Measurements from ENCODE around the gene FAM184A.
"Not testable (repeated sequence)": the region's sequence is repeated elsewhere in the genome, so short reads cannot be mapped to it uniquely, and the experiment has no call there.

The FAM184A gene

GRCh38 chr6:119009266-119009665 is 69.2 kb downstream of the FAM184A start:
- not testable (repeated sequence) for DNase-seq

DNA sequence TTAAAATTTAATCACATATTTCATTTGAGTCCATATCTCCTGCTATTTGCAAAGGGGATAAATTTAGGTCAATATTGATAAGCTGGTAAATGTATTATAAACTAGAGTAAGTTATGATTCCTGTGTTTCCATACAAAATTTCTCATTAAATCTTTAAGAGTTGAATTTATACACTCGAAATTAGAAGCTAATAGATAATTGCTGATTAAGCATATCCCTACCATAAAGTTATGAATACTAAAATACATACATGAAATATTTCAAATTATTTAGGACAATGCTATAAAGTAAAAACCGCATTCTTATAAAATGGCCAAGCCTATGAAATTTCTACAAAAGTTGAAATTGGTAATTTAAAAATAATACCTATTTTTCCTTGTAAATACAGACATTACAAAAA is 71.5 kb downstream of the FAM184A start:
- DNase-seq = no peak

DNA sequence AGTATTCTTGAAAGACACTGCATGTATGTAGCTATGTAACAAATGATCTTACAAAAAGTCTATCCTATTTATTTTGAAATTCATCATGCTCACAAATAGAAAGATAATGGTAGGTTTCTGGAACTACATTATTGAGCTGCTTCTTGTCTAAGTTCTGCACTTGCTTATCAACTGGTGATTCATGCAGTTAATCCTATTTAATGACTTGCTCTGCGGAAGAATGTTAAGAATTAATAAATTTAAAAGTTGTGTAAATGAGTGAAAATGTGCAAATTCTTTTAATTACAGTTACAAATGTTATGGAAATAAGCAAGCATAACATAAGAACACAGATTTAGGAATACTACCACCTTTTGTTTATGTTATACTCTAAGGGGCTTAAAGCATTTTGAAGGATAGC is 76.4 kb downstream of the FAM184A start:
- DNase-seq = no peak

DNA sequence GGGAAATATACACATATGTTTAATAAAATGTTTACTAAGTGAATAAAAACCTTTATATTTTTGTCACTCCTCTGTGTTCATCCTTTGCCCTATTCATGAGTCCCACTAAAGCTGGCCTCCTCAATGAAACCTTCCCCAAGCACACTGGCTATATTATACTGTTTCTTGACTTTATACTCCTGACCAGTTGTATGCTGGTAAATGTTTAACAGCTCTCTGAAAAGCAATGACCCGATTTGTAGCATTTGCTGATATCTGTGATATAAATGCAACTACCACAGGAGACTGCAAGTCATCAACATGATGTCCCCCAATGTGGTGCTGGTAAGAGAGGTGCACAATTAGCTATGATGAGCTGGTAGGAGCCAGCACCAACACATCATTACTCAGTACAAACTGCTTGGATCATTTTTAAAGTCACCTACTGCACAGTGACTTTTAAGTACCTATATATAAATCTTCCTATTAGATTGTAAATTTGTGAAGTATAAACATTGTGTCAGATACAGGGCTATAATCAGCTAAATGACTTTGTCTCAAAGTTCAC is 78.9 kb downstream of the FAM184A start:
- no peak for DNase-seq

DNA sequence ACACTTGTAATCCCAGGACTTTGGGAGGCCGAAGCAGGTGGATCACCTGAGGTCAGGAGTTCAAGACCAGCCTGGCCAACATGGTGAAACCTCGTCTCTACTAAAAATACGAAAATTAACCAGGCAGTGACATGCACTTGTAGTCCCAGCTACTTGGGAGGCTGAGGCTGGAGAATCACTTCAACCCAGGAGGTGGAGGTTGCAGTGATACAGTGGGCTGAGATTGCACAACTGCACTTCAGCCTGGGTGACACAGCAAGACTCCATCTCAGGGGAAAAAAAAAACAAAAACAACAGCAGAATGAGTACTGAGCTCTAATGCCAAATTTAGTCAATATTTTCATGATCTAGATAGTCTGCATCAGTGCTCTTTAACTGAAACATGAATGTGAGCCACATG is 81.0 kb downstream of the FAM184A start:
- DNase-seq = not testable (repeated sequence)

DNA sequence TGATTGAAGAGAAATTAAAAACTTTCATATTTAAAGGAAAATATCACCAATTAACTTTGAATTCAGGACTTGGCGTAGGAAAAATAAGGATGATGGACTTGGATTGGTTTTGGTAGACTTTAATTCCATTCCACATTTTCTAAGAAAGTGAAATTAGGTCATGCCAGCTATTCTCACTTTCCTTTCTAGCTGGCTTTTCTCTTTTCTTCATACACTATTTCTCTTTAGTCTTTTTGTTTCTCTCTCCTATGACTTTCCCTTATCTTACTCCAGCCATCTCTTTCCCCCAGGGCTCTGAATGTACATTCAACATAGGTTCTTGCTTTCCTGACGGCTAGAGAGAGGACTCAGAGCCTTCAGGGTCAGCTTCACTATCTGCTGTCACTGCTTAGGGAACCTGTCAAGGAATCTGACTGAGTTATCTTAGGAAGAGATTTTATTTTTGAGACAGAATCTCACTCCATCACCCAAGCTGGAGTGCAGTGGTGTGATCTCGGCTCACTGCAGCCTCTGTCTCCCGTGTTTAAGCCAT is 82.1 kb downstream of the FAM184A start:
- DNase-seq = no peak

- DNase-seq = no peak
Observed at GRCh38 chr6:118993803-118994251, 84.6 kb downstream of the FAM184A start.

DNA sequence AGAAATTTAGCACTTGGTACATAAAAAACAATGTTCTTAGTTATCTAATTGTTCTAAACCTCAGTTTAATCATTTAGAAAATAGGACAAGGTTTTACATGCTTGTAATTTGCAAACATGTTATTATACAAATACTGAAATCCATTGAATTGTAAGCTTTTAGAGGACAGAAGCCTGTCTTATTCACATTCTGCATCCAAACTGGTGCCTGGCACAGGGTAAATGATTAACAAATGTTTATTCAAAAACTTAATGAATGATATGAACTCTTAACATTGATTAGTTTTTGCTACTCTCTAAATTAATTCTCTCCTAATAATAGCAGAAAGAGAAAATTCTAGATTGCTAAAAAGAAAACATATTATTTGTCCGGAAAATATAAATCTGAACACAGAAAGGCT is 85.1 kb downstream of the FAM184A start:
- no peak for DNase-seq

- DNase-seq = no peak
Observed at GRCh38 chr6:118992186-118992795, 86.2 kb downstream of the FAM184A start.

- DNase-seq = no peak
Observed at GRCh38 chr6:118986312-118986711, 92.2 kb downstream of the FAM184A start.

DNA sequence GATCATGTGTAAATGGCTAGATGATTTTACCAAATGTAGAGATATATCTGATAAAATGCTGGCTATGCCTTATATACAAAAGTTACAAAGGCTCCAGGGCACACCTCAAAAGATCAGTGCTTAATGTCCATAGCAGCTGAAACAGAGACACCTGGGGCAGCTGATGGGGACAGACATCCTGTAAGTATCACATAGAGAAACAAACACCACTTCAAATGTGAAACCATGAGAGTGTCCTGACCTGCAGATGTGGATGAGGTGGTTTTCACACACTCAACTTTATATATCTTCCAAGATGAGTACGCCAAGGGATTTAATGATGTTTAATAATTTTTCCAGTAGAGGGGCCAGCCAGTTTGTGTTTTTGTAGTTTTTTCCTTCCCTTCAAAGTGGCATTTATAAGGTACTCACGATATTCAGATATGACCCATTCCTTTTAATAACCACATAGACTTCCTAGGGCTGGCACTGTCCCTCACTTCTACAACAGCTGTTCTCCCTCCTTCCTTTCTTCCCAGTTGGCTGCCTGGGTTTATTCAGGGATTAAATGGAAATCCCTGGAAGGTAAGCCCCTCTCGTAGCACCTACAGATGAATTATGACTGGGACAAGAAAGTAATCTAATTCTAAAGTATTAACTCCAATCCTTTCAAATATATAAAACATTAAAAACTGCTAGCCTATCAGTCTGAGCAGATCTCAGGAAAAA is 93.2 kb downstream of the FAM184A start:
- DNase-seq = no peak

- DNase-seq = no peak
Observed at GRCh38 chr6:118984342-118984741, 94.1 kb downstream of the FAM184A start.

GRCh38 chr6:118982575-118982911 is 95.9 kb downstream of the FAM184A start:
- DNase-seq = no peak

- DNase-seq = no peak
Observed at GRCh38 chr6:118981884-118982574, 96.4 kb downstream of the FAM184A start.

- peak in 1 of 2 donors; percentile 1 for DNase-seq
Observed at GRCh38 chr6:118980063-118980462, 98.4 kb downstream of the FAM184A start.

DNA sequence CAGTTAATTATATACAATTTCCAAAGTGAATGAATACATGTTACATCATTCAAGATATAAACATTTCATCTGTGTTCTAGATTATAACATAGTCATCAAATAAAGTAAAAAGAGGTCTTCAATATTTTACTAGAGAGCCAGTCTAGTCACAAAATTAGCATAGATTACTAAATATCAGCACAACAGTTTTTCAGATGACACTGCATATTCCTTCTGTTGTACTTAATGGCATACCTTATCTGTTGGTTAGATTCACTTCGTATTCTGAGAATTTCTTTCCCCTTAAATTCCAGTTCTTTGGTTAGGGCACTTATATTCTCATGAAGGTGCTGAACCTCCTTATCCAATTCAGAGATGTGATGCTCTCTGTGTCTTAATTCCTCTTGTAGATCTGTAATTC is 103.7 kb downstream of the FAM184A start:
- DNase-seq = no peak

DNA sequence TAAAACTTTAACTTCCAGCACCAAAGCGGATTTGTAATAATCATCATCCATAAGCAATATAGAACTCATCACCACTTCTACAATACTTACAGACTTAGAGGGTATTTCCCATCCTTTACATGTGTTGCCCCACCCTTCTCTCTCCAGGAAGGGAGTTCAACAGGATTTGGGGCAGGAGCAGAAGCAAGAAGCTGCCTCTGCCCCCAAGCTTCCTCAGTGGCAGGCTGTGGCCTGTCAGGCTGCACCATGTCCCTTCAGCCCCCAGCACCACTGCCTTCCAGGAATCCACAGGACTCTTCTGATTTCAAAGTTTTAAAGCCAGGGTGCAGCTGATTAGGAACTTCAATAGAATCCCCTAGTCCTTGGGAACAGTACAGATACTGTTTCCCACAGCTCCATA is 106.8 kb downstream of the FAM184A start:
- no peak for DNase-seq

DNA sequence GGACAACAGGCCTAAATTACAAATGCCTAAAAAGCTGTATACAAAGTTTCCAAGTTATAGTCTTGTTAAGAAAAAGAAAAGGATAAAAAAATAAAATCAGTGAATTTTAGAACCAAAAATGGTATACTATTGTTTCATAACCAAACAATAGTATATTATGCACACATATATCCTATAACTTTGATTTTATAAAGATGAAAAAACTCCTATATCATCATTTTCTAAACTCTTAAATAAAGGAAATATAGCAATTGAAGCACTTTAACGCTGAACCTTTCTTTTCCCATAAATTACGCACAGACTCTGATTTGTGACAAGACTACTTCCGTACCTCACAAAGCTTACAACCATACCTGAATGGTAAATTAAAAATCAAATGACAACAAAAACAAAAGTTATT is 107.6 kb downstream of the FAM184A start:
- no peak for DNase-seq

GRCh38 chr6:118968416-118968815 is 110.0 kb downstream of the FAM184A start:
- DNase-seq = peak in 1 of 2 donors; percentile 21

DNA sequence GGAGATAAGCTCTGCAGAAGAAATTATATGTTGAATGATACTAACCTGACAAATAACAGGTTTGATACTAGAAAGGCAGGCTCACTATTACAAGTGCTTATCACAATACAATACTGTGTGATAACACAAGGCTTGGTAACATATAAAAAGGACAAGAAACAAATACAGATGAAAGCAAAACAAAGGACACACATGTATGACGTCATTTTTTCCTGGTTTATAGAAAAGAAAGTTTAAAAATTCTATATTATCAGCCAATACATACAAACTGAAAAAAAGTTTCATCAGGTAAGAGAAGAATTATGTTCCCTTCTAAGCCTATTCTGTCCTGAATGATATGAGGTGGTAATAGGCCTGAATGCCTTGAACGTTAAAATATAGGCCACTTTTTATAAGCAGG is 111.2 kb downstream of the FAM184A start:
- DNase-seq = no peak

GRCh38 chr6:118965843-118966370 is 112.6 kb downstream of the FAM184A start:
- DNase-seq = no peak

- no peak for DNase-seq
Observed at GRCh38 chr6:118965371-118965770, 113.1 kb downstream of the FAM184A start.

- peak in 1 of 2 donors; percentile 15 for DNase-seq
Observed at GRCh38 chr6:118963003-118963402, 115.5 kb downstream of the FAM184A start.

All from CD4-positive, alpha-beta T cell treated with Interferon alpha-2 for 1 hour (primary cell).